Measurements from ENCODE around the gene CDH23.

CDH23 gene

GRCh38 chr10:71613261-71613777, 216.6 kb downstream of the CDH23 start:
- DNase-seq: no peak

GRCh38 chr10:71613877-71614276, 217.2 kb downstream of the CDH23 start:
- DNase-seq: no peak

GRCh38 chr10:71614946-71615345, 218.2 kb downstream of the CDH23 start:
- no peak for DNase-seq

- no peak for DNase-seq
Observed at GRCh38 chr10:71615538-71616329, 219.0 kb downstream of the CDH23 start.

- DNase-seq: no peak
Observed at GRCh38 chr10:71616817-71617654, 220.3 kb downstream of the CDH23 start.

- no peak for DNase-seq
Observed at GRCh38 chr10:71618176-71618575, 221.5 kb downstream of the CDH23 start.

GRCh38 chr10:71618598-71618997, 221.9 kb downstream of the CDH23 start:
- DNase-seq: no peak

GRCh38 chr10:71620642-71621041, 223.9 kb downstream of the CDH23 start:
- no peak for DNase-seq

- DNase-seq: no peak
Observed at GRCh38 chr10:71621231-71622153, 224.8 kb downstream of the CDH23 start.

GRCh38 chr10:71622154-71622526, 225.4 kb downstream of the CDH23 start:
- DNase-seq: no peak

GRCh38 chr10:71622616-71623015, 225.9 kb downstream of the CDH23 start:
- DNase-seq: no peak

- DNase-seq: no peak
Observed at GRCh38 chr10:71623098-71623985, 226.6 kb downstream of the CDH23 start.

GRCh38 chr10:71623986-71624291, 227.2 kb downstream of the CDH23 start:
- DNase-seq: no peak

- DNase-seq: no peak
Observed at GRCh38 chr10:71625445-71626175, 228.9 kb downstream of the CDH23 start.

GRCh38 chr10:71627230-71627939, 230.7 kb downstream of the CDH23 start:
- no peak for DNase-seq

- no peak for DNase-seq
Observed at GRCh38 chr10:71627956-71628355, 231.2 kb downstream of the CDH23 start.

- no peak for DNase-seq
Observed at GRCh38 chr10:71629131-71629530, 232.4 kb downstream of the CDH23 start.

- DNase-seq: no peak
Observed at GRCh38 chr10:71630168-71630567, 233.4 kb downstream of the CDH23 start.

GRCh38 chr10:71631007-71631861, 234.5 kb downstream of the CDH23 start:
- DNase-seq: no peak

All from activated CD4-positive, alpha-beta T cell treated with anti-CD3 and anti-CD28 coated beads for 1 hour (primary cell).